K562 (cell line): Measurements from ENCODE around the gene RHOC. TPM values are rescaled to one million over a fixed set of nuclear protein-coding genes. Genes with fewer than 3 reads are reported as not detected.
A peak's percentile ranks its signal among the peaks of the same experiment; 100 is the strongest.

Experiments
- ATAC-seq: fragments of 200-7000 bp; cut with Tn5 transposase; 3 replicates; pipeline ENCODE4 v1.9.1; 2020; ENCODE audit warnings: moderate library complexity
- BruUV-seq: library from RNA; stranded (reverse); fragments of 400-500 nt; replicated peaks from 2 replicates; lab custom pipeline; 2021; lab: Mats Ljungman, UMichigan
- CTCF ChIA-PET: fragments of 300-600 bp; formaldehyde crosslinking; extraction: SDS; loops from one replicate; lab custom pipeline; 2021; ENCODE audit warnings: low intra/inter-chr PET ratio; lab: Yijun Ruan, JAX
- POLR2A ChIA-PET: fragments of 300-600, 350-650 bp; sonication (Branson Sonifier 250); formaldehyde crosslinking; extraction: SDS; loops from one replicate; lab custom pipeline; 2021; ENCODE audit warnings: antibody characterized with exemption, inconsistent platforms; lab: Yijun Ruan, JAX
- DNase-seq, 4 experiments: peaks; one replicate each; pipeline versions ENCODE4 v3.0.0 to v3.0.0-alpha.2; 2011 to 2018; ENCODE audit warnings: low spot score in 3 of 4, mixed read lengths in 3 of 4; ENCODE audit errors: extremely low read depth in 1 of 4
- FAIRE-seq: peaks from 2 replicates; lab custom pipeline; 2011; peaks lifted over from hg19 to GRCh38; lab: Jason Lieb, UNC
- H2AFZ ChIP-seq: 2 replicates; pipeline ENCODE4 v1.6.0; 2011; ENCODE audit warnings: low read depth, low read length, control low read depth, inconsistent platforms
- H3K27ac ChIP-seq: fragments of 200-600 bp; 3 replicates; pipeline ENCODE4 v1.8.0; 2011; ENCODE audit warnings: low read depth, mild to moderate bottlenecking, control low read depth, inconsistent platforms, low read length, moderate library complexity, mixed read lengths; ENCODE audit errors: extremely low read depth
- H3K27me3 ChIP-seq, 2 experiments: fragments of 300-600 bp in 1 of 2; 2 replicates in 1 of 2; 3 replicates in 1 of 2; pipeline versions ENCODE4 v1.6.0 to v1.8.0; 2011; ENCODE audit warnings: inconsistent platforms in 2 of 2, low read length in 2 of 2, mild to moderate bottlenecking in 1 of 2, mixed read lengths in 1 of 2, moderate library complexity in 1 of 2; ENCODE audit not compliant: control insufficient read depth in 2 of 2, insufficient read depth in 2 of 2
- H3K36me3 ChIP-seq: fragments of 300-600 bp; 3 replicates; pipeline ENCODE4 v1.8.0; 2011; ENCODE audit warnings: mild to moderate bottlenecking, low read length, inconsistent platforms; ENCODE audit not compliant: control insufficient read depth, insufficient read depth
- H3K4me1 ChIP-seq, 2 experiments: fragments of 200-600 bp in 1 of 2; replicated peaks in 1 of 2; 2 replicates in 1 of 2; 3 replicates in 1 of 2; pipeline versions ENCODE4 v1.5.1 to v1.8.0; 2011; ENCODE audit warnings: inconsistent platforms in 2 of 2, low read length in 2 of 2, mild to moderate bottlenecking in 1 of 2, mixed read lengths in 1 of 2, moderate library complexity in 1 of 2; ENCODE audit not compliant: control insufficient read depth in 2 of 2, insufficient read depth in 2 of 2
- H3K4me2 ChIP-seq: 2 replicates; pipeline ENCODE4 v1.6.1; 2011; ENCODE audit warnings: low read length, control low read depth, inconsistent platforms, mixed read lengths; ENCODE audit not compliant: insufficient read depth
- H3K4me3 ChIP-seq: fragments of 200-600 bp; sonication (generic), shearing (Covaris generic); 2 replicates; pipeline ENCODE4 v1.5.1; 2016; ENCODE audit warnings: control low read depth, inconsistent platforms
- H3K79me2 ChIP-seq: fragments of 200-600 bp; 3 replicates; pipeline ENCODE4 v1.8.0; 2011; ENCODE audit warnings: low read length, inconsistent platforms; ENCODE audit not compliant: control insufficient read depth, insufficient read depth
- H3K9ac ChIP-seq, 2 experiments: 2 replicates each; pipeline versions ENCODE4 v1.6.0 to v1.6.1; 2011; ENCODE audit warnings: low read depth in 2 of 2, low read length in 2 of 2, control low read depth in 1 of 2, inconsistent platforms in 1 of 2, mild to moderate bottlenecking in 1 of 2, mixed read lengths in 1 of 2; ENCODE audit not compliant: insufficient read depth in 1 of 2
- H3K9me1 ChIP-seq: one replicate; pipeline ENCODE4 v1.6.0; 2011; ENCODE audit warnings: inconsistent platforms, mild to moderate bottlenecking, low read length, moderate library complexity; ENCODE audit not compliant: control insufficient read depth, insufficient read depth
- H3K9me3 ChIP-seq: replicated peaks from 2 replicates; pipeline ENCODE4 v1.5.1; 2011; ENCODE audit warnings: low read depth, low read length, inconsistent platforms; ENCODE audit not compliant: control insufficient read depth, insufficient read depth
- H4K20me1 ChIP-seq: replicated peaks from 2 replicates; pipeline ENCODE4 v1.6.1; 2011; ENCODE audit warnings: low read length, inconsistent platforms, mixed read lengths; ENCODE audit not compliant: control insufficient read depth, insufficient read depth
- BRD9 ChIP-seq: fragments of 450-650 bp; IDR thresholded peaks from 2 replicates; pipeline ENCODE4 v1.6.1; 2018; ENCODE audit warnings: low read depth; ENCODE audit not compliant: partially characterized antibody
- CC2D1A ChIP-seq: fragments of 450-650 bp; IDR thresholded peaks from 2 replicates; pipeline ENCODE4 v1.6.1; 2017; ENCODE audit warnings: mild to moderate bottlenecking
- DACH1 ChIP-seq: fragments of 450-650 bp; IDR thresholded peaks from 2 replicates; pipeline ENCODE4 v1.6.1; 2018; ENCODE audit not compliant: partially characterized antibody
- ELF2 ChIP-seq: fragments of 250-450 bp; sonication (Bioruptor Pico); IDR thresholded peaks from 2 replicates; pipeline ENCODE4 v1.5.0; 2021; ENCODE audit warnings: mild to moderate bottlenecking
- FOXA1 ChIP-seq: fragments of 450-650 bp; IDR thresholded peaks from 2 replicates; pipeline ENCODE4 v1.6.1; 2016; ENCODE audit warnings: mild to moderate bottlenecking, borderline replicate concordance
- HMG20B ChIP-seq: fragments of 250-450 bp; sonication (Bioruptor Pico); IDR thresholded peaks from 2 replicates; pipeline ENCODE4 v1.5.0; 2021; ENCODE audit warnings: mild to moderate bottlenecking
- JUND ChIP-seq, 2 experiments: IDR thresholded peaks; 2 replicates in 1 of 2; 3 replicates in 1 of 2; pipeline ENCODE4 v1.6.1; 2011; ENCODE audit warnings: borderline replicate concordance in 2 of 2, low read depth in 2 of 2, low read length in 2 of 2, improper control_type of control experiment in 1 of 2, missing biosample characterization in 1 of 2, missing genetic modification characterization in 1 of 2, missing genetic modification reagents in 1 of 2
- KAT2B ChIP-seq: IDR thresholded peaks from one replicate; pipeline ENCODE4 v1.6.1; 2012; ENCODE audit warnings: low read depth, mild to moderate bottlenecking, control low read depth, inconsistent platforms, low read length, moderate library complexity
- KLF16 ChIP-seq: IDR thresholded peaks from 2 replicates; pipeline ENCODE4 v1.6.1; 2016; ENCODE audit warnings: antibody characterized with exemption
- MXI1 ChIP-seq: IDR thresholded peaks from 2 replicates; pipeline ENCODE4 v1.6.1; 2011; ENCODE audit warnings: low read depth, mild to moderate bottlenecking, improper control_type of control experiment, low read length
- NR4A1 ChIP-seq, 2 experiments: fragments of 250-450 bp in 1 of 2; fragments of 450-650 bp in 1 of 2; sonication (Bioruptor Pico) in 1 of 2; IDR thresholded peaks; 2 replicates each; pipeline versions ENCODE4 v1.4.0 to v1.6.1; 2016 to 2020; ENCODE audit warnings: mild to moderate bottlenecking in 2 of 2, missing compliant biosample characterization in 1 of 2, missing genetic modification characterization in 1 of 2, moderate library complexity in 1 of 2
- POLR2B ChIP-seq: fragments of 450-650 bp; IDR thresholded peaks from 2 replicates; pipeline ENCODE4 v1.6.1; 2018; ENCODE audit warnings: low read depth; ENCODE audit not compliant: partially characterized antibody
- TCF3 ChIP-seq: sonication (generic); formaldehyde crosslinking; IDR thresholded peaks from 2 replicates; pipeline ENCODE4 v1.4.0; 2020; ENCODE audit warnings: mild to moderate bottlenecking, missing genetic modification reagents
- TCF7 ChIP-seq: sonication (generic); IDR thresholded peaks from 2 replicates; pipeline ENCODE4 v1.6.1; 2016; ENCODE audit warnings: antibody characterized with exemption, borderline replicate concordance
- ZFP30 ChIP-seq: fragments of 250-450 bp; sonication (Bioruptor Pico); IDR thresholded peaks from 2 replicates; pipeline ENCODE4 v1.8.0; 2022; ENCODE audit warnings: moderate library complexity, mild to moderate bottlenecking, inconsistent platforms, borderline replicate concordance
- WGBS: fragments of 100-300 bp; shearing (Covaris generic); methylation state at CpG from one replicate; pipeline ENCODE4 v1.1.6; 2016; ENCODE audit warnings: low coverage, mixed read lengths; ENCODE audit not compliant: insufficient coverage; ENCODE audit errors: missing lambda C conversion rate; 5-methylcytosine and 5-hydroxymethylcytosine counted together
- in situ Hi-C: fragments of 300-500 bp; cut with MboI; formaldehyde crosslinking; loops from 4 replicates; pipeline ENCODE4 v1.15.0; 2018; ENCODE audit warnings: inconsistent platforms, mixed read lengths
- intact Hi-C: fragments of 100-400 bp; cut with micrococcal nuclease; formaldehyde crosslinking; loops from 2 replicates; pipeline ENCODE4 v1.14.2; 2022
- polyA plus RNA-seq, 8 experiments: library from polyadenylated mRNA; depleted of rRNA in 4 of 8; stranded (reverse) in 5 of 8; unstranded in 3 of 8; fragments of >200 nt; fragmentation: Nextera tagmentation in 2 of 8; fragmentation: Illumina TruSeq in 1 of 8; extraction: Ambion mirVana in 2 of 8; extraction: Trizol in 1 of 8; gene quantifications; 2 replicates each; pipeline versions ENCODE4 v1.2.1 to v1.2.3, GENCODE V29; 2011 to 2014; ENCODE audit warnings: inconsistent platforms in 1 of 8, missing spikeins in 1 of 8
- total RNA-seq, 7 experiments: library from RNA; depleted of rRNA in 6 of 7; stranded (reverse); fragments of >200 nt in 6 of 7; fragmentation: Illumina TruSeq in 2 of 7; extraction: Trizol in 2 of 7; gene quantifications; 2 replicates each; pipeline versions ENCODE4 v1.2.1 to v1.2.3, GENCODE V29; 2011 to 2021; ENCODE audit warnings: low replicate concordance in 1 of 7
- TF ChIP-seq, protein P1 (sequence below): fragments of 250-450 bp; sonication (Bioruptor Pico); IDR thresholded peaks from 2 replicates; pipeline ENCODE4 v1.9.0; 2021; ENCODE audit warnings: mild to moderate bottlenecking, inconsistent platforms
- TF ChIP-seq, protein P2 (sequence below): sonication (generic); formaldehyde crosslinking; IDR thresholded peaks from 2 replicates; pipeline ENCODE4 v1.8.1; 2023; ENCODE audit warnings: mild to moderate bottlenecking, missing genetic modification reagents
- TF ChIP-seq, protein P3 (sequence below): fragments of 450-650 bp; formaldehyde crosslinking; IDR thresholded peaks from 2 replicates; pipeline ENCODE4 v1.4.0; 2020; ENCODE audit warnings: mild to moderate bottlenecking, moderate library complexity

RHOC gene
- total and polyA plus RNA-seq, 9 of the 15 experiments (the other 6 are each of a cell fraction or from before 2014, with no cell fraction given), result 35.2 to 364 (median 204) TPM

DNA sequence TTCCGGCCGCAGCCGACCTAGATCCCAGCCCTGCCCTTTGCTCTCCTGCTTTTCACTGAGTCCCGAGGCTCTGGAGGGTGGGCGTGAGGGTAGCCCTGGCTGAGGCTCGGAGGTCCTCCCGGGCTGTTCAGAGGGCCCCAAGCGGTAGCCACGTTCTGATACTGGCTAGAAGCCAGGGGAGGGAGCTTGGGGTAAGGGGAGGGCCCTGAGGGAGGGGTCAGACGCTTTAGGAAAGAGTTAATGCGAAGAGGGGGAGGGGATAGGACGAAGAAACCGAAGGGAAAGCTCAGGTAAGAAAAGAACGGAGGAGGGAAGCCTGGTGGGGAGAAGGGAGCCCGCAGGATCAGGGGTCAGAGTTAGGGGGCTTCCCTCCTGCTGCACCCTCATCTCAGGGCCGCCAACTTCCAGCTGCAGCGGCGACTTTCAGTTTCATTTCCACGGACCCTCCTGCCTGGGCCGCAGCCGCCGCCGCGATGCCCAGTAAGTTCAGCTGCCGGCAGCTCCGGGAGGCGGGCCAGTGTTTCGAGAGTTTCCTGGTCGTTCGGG, 32.4 kb downstream of the RHOC start, which contains the start of gene MOV10:
MOV10 (plus strand) TSS at position 220 of the 546 bp plus-strand sequence; CDS start at position 474, 254 bp downstream.
- DNase-seq, result peak; percentile 85 to 92 (median 90)
- FAIRE-seq, result peak; percentile 75
- H4K20me1 ChIP-seq, result no peaks in the 10 kb centered on the region
- ATAC-seq, result peak; percentile 79
- H3K27me3 ChIP-seq, result no peaks in the 10 kb centered on the region
- POLR2A ChIA-PET, result interaction anchor here (0.6 to 7.3 kb wide), 13 partner anchors 9 to 398 kb away, joined by 3 to 104 read pairs (median 6); partner anchors contain the start of gene LRIG2
- H3K9ac ChIP-seq, result peak within 1 kb of the TSS; percentile 87 to 98
- peaks cover 50% of the 10 kb centered on the region for H3K79me2 ChIP-seq
- peaks cover 18 to 42% of the 10 kb centered on the region in 2 experiments for H3K4me1 ChIP-seq
- CTCF ChIA-PET, result interaction anchor here (0.7 kb wide), 1 partner anchor 16 kb away, joined by 3 read pairs; no protein-coding TSS in a partner anchor
- peak within 1 kb of the TSS; percentile 85 for H3K4me2 ChIP-seq
- peak within 1 kb of the TSS; percentile 71 for H3K4me3 ChIP-seq
- H3K9me1 ChIP-seq, result no peaks in the 10 kb centered on the region
- H3K9me3 ChIP-seq, result no peaks in the 10 kb centered on the region
- under 1% methylated on average over 27 of the region's 30 CpGs for WGBS
- H2AFZ ChIP-seq, result peak within 1 kb of the TSS; percentile 89
- H3K27ac ChIP-seq, result peak within 1 kb of the TSS; percentile 86
- BruUV-seq, result TSS peak; percentile 73
- H3K36me3 ChIP-seq, result peaks cover 46% of the 10 kb centered on the region
- in situ Hi-C loops, result no loop called here
- intact Hi-C loops, result no loop called here
- TF ChIP-seq BRD9, result peak; percentile 88
- peak; percentile 57; the same call in 1 of the 2 replicates for TF ChIP-seq CC2D1A
- no peak for TF ChIP-seq HMG20B (CRISPR knock-in tag)
- TF ChIP-seq, protein P1, sequence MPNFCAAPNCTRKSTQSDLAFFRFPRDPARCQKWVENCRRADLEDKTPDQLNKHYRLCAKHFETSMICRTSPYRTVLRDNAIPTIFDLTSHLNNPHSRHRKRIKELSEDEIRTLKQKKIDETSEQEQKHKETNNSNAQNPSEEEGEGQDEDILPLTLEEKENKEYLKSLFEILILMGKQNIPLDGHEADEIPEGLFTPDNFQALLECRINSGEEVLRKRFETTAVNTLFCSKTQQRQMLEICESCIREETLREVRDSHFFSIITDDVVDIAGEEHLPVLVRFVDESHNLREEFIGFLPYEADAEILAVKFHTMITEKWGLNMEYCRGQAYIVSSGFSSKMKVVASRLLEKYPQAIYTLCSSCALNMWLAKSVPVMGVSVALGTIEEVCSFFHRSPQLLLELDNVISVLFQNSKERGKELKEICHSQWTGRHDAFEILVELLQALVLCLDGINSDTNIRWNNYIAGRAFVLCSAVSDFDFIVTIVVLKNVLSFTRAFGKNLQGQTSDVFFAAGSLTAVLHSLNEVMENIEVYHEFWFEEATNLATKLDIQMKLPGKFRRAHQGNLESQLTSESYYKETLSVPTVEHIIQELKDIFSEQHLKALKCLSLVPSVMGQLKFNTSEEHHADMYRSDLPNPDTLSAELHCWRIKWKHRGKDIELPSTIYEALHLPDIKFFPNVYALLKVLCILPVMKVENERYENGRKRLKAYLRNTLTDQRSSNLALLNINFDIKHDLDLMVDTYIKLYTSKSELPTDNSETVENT (CRISPR knock-in tag), result peak; percentile 6; the same call in 1 of the 2 replicates
- no peak for TF ChIP-seq KAT2B
- TF ChIP-seq TCF7, result no peak
- TF ChIP-seq ELF2 (CRISPR knock-in tag), result peak; percentile 82
- no peak for TF ChIP-seq DACH1
- TF ChIP-seq, protein P2, sequence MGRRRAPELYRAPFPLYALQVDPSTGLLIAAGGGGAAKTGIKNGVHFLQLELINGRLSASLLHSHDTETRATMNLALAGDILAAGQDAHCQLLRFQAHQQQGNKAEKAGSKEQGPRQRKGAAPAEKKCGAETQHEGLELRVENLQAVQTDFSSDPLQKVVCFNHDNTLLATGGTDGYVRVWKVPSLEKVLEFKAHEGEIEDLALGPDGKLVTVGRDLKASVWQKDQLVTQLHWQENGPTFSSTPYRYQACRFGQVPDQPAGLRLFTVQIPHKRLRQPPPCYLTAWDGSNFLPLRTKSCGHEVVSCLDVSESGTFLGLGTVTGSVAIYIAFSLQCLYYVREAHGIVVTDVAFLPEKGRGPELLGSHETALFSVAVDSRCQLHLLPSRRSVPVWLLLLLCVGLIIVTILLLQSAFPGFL (CRISPR knock-in tag), result no peak
- no peak for TF ChIP-seq TCF3 (CRISPR knock-in tag)
- no peak; the same call in none of the 2 replicates for TF ChIP-seq JUND (IDR thresholded peaks at IDR 0.05; ENCODE audit: borderline replicate concordance, low read depth, low read length)
- no peak for TF ChIP-seq JUND (tag; IDR thresholded peaks at IDR 0.05; ENCODE audit: borderline replicate concordance, low read depth, low read length)
- no peak for TF ChIP-seq FOXA1
- TF ChIP-seq, protein P3, sequence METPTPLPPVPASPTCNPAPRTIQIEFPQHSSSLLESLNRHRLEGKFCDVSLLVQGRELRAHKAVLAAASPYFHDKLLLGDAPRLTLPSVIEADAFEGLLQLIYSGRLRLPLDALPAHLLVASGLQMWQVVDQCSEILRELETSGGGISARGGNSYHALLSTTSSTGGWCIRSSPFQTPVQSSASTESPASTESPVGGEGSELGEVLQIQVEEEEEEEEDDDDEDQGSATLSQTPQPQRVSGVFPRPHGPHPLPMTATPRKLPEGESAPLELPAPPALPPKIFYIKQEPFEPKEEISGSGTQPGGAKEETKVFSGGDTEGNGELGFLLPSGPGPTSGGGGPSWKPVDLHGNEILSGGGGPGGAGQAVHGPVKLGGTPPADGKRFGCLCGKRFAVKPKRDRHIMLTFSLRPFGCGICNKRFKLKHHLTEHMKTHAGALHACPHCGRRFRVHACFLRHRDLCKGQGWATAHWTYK (CRISPR knock-in tag), result no peak; the same call in 1 of the 2 replicates
- no peak for TF ChIP-seq ZFP30 (CRISPR knock-in tag)
- no peak for TF ChIP-seq NR4A1 (CRISPR knock-in tag; IDR thresholded peaks at IDR 0.05)
- no peak; the same call in 1 of the 2 replicates for TF ChIP-seq NR4A1 (tag; IDR thresholded peaks at IDR 0.05)
- no peak for TF ChIP-seq MXI1
- TF ChIP-seq POLR2B, result peak; percentile 85
- TF ChIP-seq KLF16, result peak; percentile 30; the same call in 1 of the 2 replicates
